K562 (cell line): ENCODE measurements around the gene SRSF1. TPM values are rescaled to one million over a fixed set of nuclear protein-coding genes. Genes with fewer than 3 reads are reported as not detected.

Source experiments
- ERF ChIP-seq: fragments of 450-650 bp; formaldehyde crosslinking; IDR thresholded peaks from 2 replicates; pipeline ENCODE4 v1.4.0; 2020; ENCODE audit warnings: mild to moderate bottlenecking, mixed read lengths
- ESRRA ChIP-seq: fragments of 450-650 bp; IDR thresholded peaks from 2 replicates; pipeline ENCODE4 v1.6.1; 2014; ENCODE audit warnings: low read depth, mild to moderate bottlenecking, moderate library complexity, borderline replicate concordance
- JUNB ChIP-seq: fragments of 450-650 bp; formaldehyde crosslinking; conservative IDR thresholded peaks from 2 replicates; pipeline ENCODE4 v1.4.0; 2020; ENCODE audit warnings: mild to moderate bottlenecking
- MXD1 ChIP-seq: fragments of 250-450 bp; sonication (Bioruptor Pico); IDR thresholded peaks from 2 replicates; pipeline ENCODE4 v1.8.0; 2021; ENCODE audit warnings: borderline replicate concordance, mild to moderate bottlenecking, moderate library complexity; ENCODE audit not compliant: poor library complexity, severe bottlenecking
- POLR3G ChIP-seq: IDR thresholded peaks from 2 replicates; pipeline ENCODE4 v1.6.1; 2011; ENCODE audit not compliant: insufficient read length, insufficient replicate concordance; ENCODE audit errors: extremely low read depth
- PYGO2 ChIP-seq: fragments of 450-650 bp; IDR thresholded peaks from 2 replicates; pipeline ENCODE4 v1.6.1; 2016; ENCODE audit warnings: mild to moderate bottlenecking, missing genetic modification characterization, moderate library complexity, missing compliant biosample characterization
- RREB1 ChIP-seq: fragments of 250-450 bp; sonication (Bioruptor Pico); IDR thresholded peaks from 2 replicates; pipeline ENCODE4 v1.4.0; 2020
- SAFB ChIP-seq: fragments of 200-400 bp; formaldehyde crosslinking; IDR thresholded peaks from 2 replicates; pipeline ENCODE4 v1.6.1; 2017; ENCODE audit warnings: low read depth, low read length, borderline replicate concordance
- ZBED1 ChIP-seq: IDR thresholded peaks from 2 replicates; pipeline ENCODE4 v1.6.1; 2014
- ZFX ChIP-seq: sonication (generic); formaldehyde crosslinking; IDR thresholded peaks from 2 replicates; pipeline ENCODE4 v1.8.0; 2022; ENCODE audit warnings: mild to moderate bottlenecking, missing genetic modification reagents, moderate library complexity
- ZNF407 ChIP-seq: fragments of 450-650 bp; IDR thresholded peaks from 2 replicates; pipeline ENCODE4 v1.6.1; 2016; ENCODE audit warnings: low read depth
- ZNF699 ChIP-seq: fragments of 250-450 bp; sonication (Bioruptor Pico); IDR thresholded peaks from 2 replicates; pipeline ENCODE4 v1.8.0; 2021; ENCODE audit warnings: mild to moderate bottlenecking, moderate library complexity; ENCODE audit not compliant: insufficient replicate concordance
- ZNF75A ChIP-seq: fragments of 450-650 bp; formaldehyde crosslinking; IDR thresholded peaks from 2 replicates; pipeline ENCODE4 v1.4.0; 2020; ENCODE audit warnings: mild to moderate bottlenecking
- polyA plus RNA-seq, 8 experiments: library from polyadenylated mRNA; depleted of rRNA in 4 of 8; stranded (reverse) in 5 of 8; unstranded in 3 of 8; fragments of >200 nt; fragmentation: Nextera tagmentation in 2 of 8; fragmentation: Illumina TruSeq in 1 of 8; extraction: Ambion mirVana in 2 of 8; extraction: Trizol in 1 of 8; gene quantifications; 2 replicates each; pipeline versions ENCODE4 v1.2.1 to v1.2.3, GENCODE V29; 2011 to 2014; ENCODE audit warnings: inconsistent platforms in 1 of 8, missing spikeins in 1 of 8
- total RNA-seq, 7 experiments: library from RNA; depleted of rRNA in 6 of 7; stranded (reverse); fragments of >200 nt in 6 of 7; fragmentation: Illumina TruSeq in 2 of 7; extraction: Trizol in 2 of 7; gene quantifications; 2 replicates each; pipeline versions ENCODE4 v1.2.1 to v1.2.3, GENCODE V29; 2011 to 2021; ENCODE audit warnings: low replicate concordance in 1 of 7

Gene SRSF1
- total and polyA plus RNA-seq, 9 of the 15 experiments (the other 6 are each of a cell fraction or from before 2014, with no cell fraction given): 77.8 to 559 (median 442) TPM

- TF ChIP-seq ZFX (CRISPR knock-in tag): peak; percentile 85
- peak; percentile 74; the same call in 1 of the 2 replicates for TF ChIP-seq RREB1 (CRISPR knock-in tag)
- TF ChIP-seq SAFB: no peak
- no peak for TF ChIP-seq ZNF699 (CRISPR knock-in tag)
- no peak for TF ChIP-seq MXD1 (CRISPR knock-in tag)
- TF ChIP-seq ZNF407: peak; percentile 18; the same call in 1 of the 2 replicates
- TF ChIP-seq ESRRA: no peak
- TF ChIP-seq POLR3G: no peak
- TF ChIP-seq JUNB (CRISPR knock-in tag): no peak
- no peak for TF ChIP-seq PYGO2 (tag)
- no peak for TF ChIP-seq ERF (CRISPR knock-in tag)
- TF ChIP-seq ZBED1: no peak
- TF ChIP-seq ZNF75A (CRISPR knock-in tag): no peak
Observed at GRCh38 chr17:57987581-57988300, 19.3 kb downstream of the SRSF1 start, which contains the start of gene VEZF1 (continued).
